Measurements from ENCODE around the gene LHFPL3. TPM values are rescaled to one million over a fixed set of nuclear protein-coding genes. Genes with fewer than 3 reads are reported as not detected.
A peak's percentile ranks its signal among the peaks of the same experiment; 100 is the strongest.

LHFPL3 gene
- total RNA-seq, 2 donors from 2014 or later, result not detected

DNA sequence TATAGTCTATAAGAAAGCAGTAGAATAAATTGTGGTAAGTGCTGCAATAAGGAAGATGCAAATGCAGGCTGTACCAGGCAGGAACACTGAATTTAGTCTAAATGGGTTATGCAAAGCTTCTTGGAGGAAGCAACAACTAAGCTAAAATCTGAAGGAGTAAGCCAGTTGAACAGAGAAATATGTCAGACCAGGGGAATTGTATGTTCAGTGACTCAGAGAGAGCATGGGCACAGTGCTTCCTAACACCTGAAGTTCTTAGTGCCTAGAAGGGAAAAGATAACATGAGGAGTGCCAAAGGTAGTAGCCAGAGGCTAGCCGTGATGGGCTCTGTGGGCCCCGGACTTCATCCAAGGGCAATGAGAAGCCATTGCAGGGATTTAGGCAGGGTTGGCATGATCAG, 481.5 kb downstream of the LHFPL3 start:
- ATAC-seq (replicated peaks in 1 of 2), result no peak
- H3K27me3 Mint-ChIP-seq (ENCODE audit: low read depth), result peaks cover 30% of the 10 kb centered on the region
- no peak overlapping the region for H3K27ac Mint-ChIP-seq
- H3K36me3 Mint-ChIP-seq (ENCODE audit: insufficient read depth in 2 of 2), result no peaks in the 10 kb centered on the region
- no peak for DNase-seq
- no peaks in the 10 kb centered on the region for H3K9me3 Mint-ChIP-seq
- H3K4me3 Mint-ChIP-seq, result no peak overlapping the region
- H3K4me1 Mint-ChIP-seq (ENCODE audit: low read depth), result no peaks in the 10 kb centered on the region

DNA sequence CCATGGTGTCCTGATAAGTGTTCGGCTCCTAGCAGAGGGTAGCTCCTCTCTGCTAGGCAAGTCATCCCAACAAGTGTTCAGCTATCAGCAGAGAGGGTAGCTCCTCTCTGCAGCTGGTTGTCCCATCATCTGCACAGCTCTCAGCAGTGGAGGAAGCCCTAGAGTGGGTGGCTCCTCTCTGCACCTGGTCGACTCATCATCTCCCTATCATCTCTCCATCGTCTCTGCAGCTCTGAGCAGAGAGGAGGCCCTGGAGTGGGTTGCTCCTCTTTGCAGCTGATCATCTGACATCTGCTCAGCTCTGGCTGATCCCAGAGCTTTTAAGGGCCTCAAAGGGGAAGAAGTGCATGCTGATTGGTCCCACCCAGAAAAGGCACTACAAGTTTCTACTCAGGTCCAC, 485.7 kb downstream of the LHFPL3 start:
- H3K4me3 Mint-ChIP-seq, result no peak overlapping the region

DNA sequence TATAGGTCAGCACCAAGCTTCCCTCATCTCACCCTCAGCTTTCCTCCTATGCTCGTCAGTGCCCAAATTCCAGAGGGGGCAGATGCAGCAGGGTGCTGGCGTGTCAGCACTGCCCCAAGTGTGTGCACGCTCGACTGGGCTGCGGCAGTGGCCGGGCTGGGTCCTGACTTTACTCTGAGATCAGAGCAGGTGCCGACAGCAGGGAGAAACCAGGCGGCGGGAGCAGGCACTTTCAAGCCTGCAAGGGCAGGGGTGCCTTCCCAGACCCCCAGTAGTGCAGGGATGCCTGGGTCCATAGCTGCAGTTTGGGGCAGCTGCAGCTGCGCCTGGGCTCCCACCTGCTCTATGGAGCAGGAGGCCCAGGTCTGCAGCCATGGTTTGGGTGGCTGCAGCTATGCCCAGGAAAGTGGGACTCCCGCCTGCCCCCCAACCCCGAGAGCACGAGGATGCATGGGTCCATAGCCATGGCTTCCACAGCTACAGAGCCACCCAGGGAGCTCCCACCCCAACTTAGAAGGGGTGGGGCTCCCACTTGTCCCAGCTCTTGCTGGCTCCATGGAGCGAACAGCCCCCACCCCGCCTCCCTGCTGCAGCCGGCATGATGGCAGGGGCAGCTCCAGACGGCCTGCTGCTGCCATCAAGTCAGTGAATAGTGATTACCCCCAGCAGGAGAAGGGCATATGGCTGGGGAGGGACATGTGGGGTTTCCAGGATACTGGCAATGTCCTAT, 486.4 kb downstream of the LHFPL3 start:
- DNase-seq, result no peak
- H3K27ac Mint-ChIP-seq, result no peak overlapping the region
- H3K36me3 Mint-ChIP-seq (ENCODE audit: insufficient read depth in 2 of 2), result no peaks in the 10 kb centered on the region
- no peak overlapping the region for H3K4me3 Mint-ChIP-seq
- no peaks in the 10 kb centered on the region for H3K9me3 Mint-ChIP-seq
- H3K27me3 Mint-ChIP-seq (ENCODE audit: low read depth), result peaks cover 10% of the 10 kb centered on the region
- ATAC-seq (replicated peaks in 1 of 2), result no peak
- no peaks in the 10 kb centered on the region for H3K4me1 Mint-ChIP-seq (ENCODE audit: low read depth)

More for the DNA sequence above, 485.7 kb downstream of the LHFPL3 start:
- Mint-ChIP-seq H3K27me3 (ENCODE audit: low read depth) (peaks cover 12% of the 10 kb centered on the region), H3K4me1 (ENCODE audit: low read depth) (no peaks in the 10 kb centered on the region), H3K27ac (no peak overlapping the region), H3K9me3 (no peaks in the 10 kb centered on the region), H3K36me3 (ENCODE audit: insufficient read depth in 2 of 2) (no peaks in the 10 kb centered on the region)
- DNase-seq (no peak), ATAC-seq (replicated peaks in 1 of 2) (no peak)

DNA sequence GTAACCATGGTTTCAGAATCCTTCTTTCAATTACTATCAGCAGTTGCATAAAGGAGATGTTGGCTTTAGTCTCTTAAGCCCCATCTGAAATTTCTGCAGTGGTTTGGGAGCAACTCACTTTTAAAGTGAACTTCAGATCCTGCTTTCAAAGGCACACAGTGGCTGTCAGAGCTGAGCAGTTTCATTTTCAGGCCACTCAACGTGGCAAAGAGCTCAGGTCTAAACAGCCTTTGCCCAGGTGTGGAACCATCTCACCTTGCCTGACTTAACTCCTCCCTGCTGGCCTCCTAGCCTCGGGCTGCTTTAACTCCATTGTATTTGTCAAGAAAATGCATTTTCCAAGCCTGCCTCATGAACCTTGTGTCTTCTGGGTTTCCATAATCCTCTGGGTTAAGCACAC, 488.1 kb downstream of the LHFPL3 start:
- DNase-seq, result no peak
- H3K4me3 Mint-ChIP-seq, result no peak overlapping the region
- H3K9me3 Mint-ChIP-seq, result no peaks in the 10 kb centered on the region
- ATAC-seq (replicated peaks in 1 of 2), result no peak
- no peaks in the 10 kb centered on the region for H3K27me3 Mint-ChIP-seq (ENCODE audit: low read depth)
- H3K4me1 Mint-ChIP-seq (ENCODE audit: low read depth), result no peaks in the 10 kb centered on the region
- no peaks in the 10 kb centered on the region for H3K36me3 Mint-ChIP-seq (ENCODE audit: insufficient read depth in 2 of 2)
- no peak overlapping the region for H3K27ac Mint-ChIP-seq

DNA sequence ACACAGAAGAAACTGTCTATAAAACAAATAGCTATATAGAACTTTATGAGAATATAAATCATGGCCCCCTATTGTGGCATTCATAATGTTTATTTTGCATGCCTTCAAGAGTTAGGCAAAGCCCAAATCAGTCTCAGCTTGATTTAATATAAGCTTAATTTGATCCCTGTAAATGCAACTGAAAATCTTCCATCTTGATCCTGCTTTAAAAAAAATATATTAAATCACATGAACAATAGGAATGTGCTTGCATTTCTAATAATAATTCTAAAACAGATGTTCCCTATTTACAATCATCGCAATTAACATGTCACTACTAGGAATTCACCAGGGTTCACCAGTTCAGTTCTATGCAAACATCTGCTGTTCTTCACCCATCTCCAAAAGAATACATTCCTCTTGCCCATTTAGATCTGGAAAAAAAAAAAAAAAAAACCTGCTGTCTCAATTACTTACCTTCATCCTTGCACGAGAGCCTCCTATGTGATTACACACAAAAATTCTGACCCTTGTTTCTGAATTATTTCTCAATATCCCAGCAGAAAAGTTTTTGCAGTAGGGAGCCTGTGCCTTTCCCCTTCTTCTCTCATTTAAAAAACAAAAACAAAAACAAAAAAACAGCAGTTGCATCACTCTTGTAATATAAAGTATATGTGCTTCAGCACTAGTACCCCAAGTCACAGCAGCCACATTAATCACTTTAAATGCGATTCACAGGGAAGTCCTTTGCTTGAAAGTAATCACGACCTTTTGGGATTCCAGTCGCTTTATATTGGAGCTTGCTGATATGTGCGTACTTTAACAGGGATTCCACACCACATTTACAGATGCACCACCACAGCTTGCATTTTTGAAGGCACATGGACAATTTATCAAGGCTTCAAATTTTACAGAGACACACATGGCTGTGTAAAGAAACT, 490.8 kb downstream of the LHFPL3 start:
- H3K27me3 Mint-ChIP-seq (ENCODE audit: low read depth), result no peaks in the 10 kb centered on the region
- DNase-seq (no peak), ATAC-seq (replicated peaks in 1 of 2) (no peak)
- H3K36me3 Mint-ChIP-seq (ENCODE audit: insufficient read depth in 2 of 2), result no peaks in the 10 kb centered on the region
- no peak overlapping the region for H3K4me3 Mint-ChIP-seq
- H3K27ac Mint-ChIP-seq, result no peak overlapping the region
- no peaks in the 10 kb centered on the region for H3K4me1 Mint-ChIP-seq (ENCODE audit: low read depth)
- H3K9me3 Mint-ChIP-seq, result no peaks in the 10 kb centered on the region

DNA sequence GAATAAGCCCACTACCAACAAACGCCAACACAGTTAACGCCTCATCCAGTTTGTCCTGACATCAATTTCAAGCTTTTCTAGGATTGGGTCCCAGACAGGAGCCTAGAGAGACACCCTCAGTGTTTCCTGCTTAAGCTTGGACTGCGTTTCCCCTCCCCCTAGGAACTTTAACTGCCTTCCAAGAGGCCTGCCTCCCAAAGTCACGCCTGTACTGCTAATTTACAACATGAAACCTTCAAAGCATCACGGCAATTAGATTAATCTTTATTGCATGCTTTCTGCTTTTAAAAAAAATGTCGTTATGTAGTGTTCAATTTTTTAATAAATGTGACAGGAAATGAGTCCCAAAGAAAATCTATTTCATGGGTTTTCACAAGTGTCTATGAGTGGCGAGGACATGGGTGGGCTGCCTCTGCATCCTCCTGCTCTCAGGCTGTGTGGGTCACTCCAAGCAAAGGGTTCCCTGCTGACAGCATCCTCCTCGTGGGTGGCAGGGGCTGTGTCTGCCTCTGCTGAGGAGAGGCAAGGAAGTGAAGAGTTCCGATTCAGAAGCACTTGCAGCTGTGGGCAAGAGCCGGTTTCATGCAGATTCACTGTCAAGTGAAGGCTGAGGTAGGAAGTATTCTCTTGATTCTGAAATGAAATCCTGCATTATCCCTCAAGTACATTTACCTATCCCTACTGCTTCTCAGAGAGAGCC, 492.6 kb downstream of the LHFPL3 start:
- H3K36me3 Mint-ChIP-seq (ENCODE audit: insufficient read depth in 2 of 2), result no peaks in the 10 kb centered on the region
- H3K9me3 Mint-ChIP-seq, result no peaks in the 10 kb centered on the region
- no peak for DNase-seq
- no peak for ATAC-seq (replicated peaks in 1 of 2)
- no peak overlapping the region for H3K4me3 Mint-ChIP-seq
- no peak overlapping the region for H3K27ac Mint-ChIP-seq
- no peaks in the 10 kb centered on the region for H3K4me1 Mint-ChIP-seq (ENCODE audit: low read depth)
- H3K27me3 Mint-ChIP-seq (ENCODE audit: low read depth), result no peaks in the 10 kb centered on the region

DNA sequence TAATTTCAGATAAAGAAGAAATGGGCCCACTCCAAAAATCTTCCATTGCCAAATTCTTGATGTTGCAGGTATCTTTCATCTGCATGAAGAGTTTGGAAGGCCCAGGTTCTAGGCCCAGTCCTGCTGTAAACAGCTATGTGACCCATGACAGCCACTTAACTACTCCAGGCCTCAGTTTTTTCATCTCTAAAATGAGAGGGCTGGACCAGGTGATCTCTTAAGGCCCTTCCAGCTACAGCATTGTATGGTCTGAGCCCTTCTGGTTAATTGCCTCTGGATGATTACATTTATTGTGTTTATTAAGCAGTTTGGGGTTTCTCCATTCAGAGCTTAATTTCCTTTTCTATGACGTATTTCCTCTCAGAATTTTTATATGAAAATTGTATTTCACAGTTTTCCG, 494.8 kb downstream of the LHFPL3 start:
- no peak overlapping the region for H3K4me3 Mint-ChIP-seq
- no peak overlapping the region for H3K27ac Mint-ChIP-seq
- H3K27me3 Mint-ChIP-seq (ENCODE audit: low read depth), result no peaks in the 10 kb centered on the region
- DNase-seq, result no peak
- ATAC-seq (replicated peaks in 1 of 2), result peak in 1 of 2 donors; percentile 51
- no peaks in the 10 kb centered on the region for H3K9me3 Mint-ChIP-seq
- H3K36me3 Mint-ChIP-seq (ENCODE audit: insufficient read depth in 2 of 2), result no peaks in the 10 kb centered on the region
- no peaks in the 10 kb centered on the region for H3K4me1 Mint-ChIP-seq (ENCODE audit: low read depth)

DNA sequence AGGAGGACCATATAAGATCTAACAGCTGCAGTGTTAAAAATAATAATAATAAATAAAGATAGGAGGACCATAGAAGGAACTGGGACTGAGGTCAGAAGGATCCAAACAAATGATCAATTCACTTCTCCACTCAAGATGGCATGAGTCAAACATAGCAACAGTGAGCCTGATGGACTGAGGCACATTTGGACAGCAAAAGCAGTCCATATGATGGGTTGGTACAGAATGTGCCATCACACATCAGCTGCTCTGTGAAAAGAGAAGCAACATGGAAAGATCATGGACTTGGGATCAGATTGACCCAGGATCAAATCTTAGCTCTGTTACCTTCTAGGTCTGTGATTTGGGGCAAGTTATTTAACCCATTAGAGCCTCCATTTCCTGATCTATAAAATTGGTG, 496.7 kb downstream of the LHFPL3 start:
- Mint-ChIP-seq H3K4me3 (no peak overlapping the region), H3K4me1 (ENCODE audit: low read depth) (no peaks in the 10 kb centered on the region), H3K9me3 (no peaks in the 10 kb centered on the region), H3K27ac (no peak overlapping the region), H3K36me3 (ENCODE audit: insufficient read depth in 2 of 2) (no peaks in the 10 kb centered on the region), H3K27me3 (ENCODE audit: low read depth) (no peaks in the 10 kb centered on the region)
- peak in 1 of 2 donors; percentile 66 for ATAC-seq (replicated peaks in 1 of 2)
- no peak for DNase-seq

DNA sequence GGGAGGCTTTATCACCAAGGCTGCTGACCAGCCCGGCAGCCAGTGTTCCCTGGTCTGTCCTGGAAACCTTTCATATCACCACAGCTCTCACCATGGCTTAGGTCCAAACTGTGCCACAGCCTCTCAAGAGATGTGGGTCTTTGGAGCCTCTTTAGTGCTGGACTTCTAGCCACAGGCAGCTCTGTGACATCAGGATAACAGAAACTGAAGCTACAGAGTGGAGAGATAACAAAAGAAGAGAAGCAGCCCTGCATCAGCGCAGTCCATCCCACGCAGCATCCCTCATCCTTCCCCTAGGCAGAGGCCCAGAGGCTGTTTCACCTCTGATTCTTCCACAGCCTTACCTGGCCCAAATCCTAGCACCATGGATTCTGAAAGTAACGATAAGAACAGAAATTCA, 497.7 kb downstream of the LHFPL3 start:
- Mint-ChIP-seq H3K4me1 (ENCODE audit: low read depth) (no peaks in the 10 kb centered on the region), H3K9me3 (no peaks in the 10 kb centered on the region), H3K36me3 (ENCODE audit: insufficient read depth in 2 of 2) (no peaks in the 10 kb centered on the region), H3K27me3 (ENCODE audit: low read depth) (no peaks in the 10 kb centered on the region), H3K27ac (no peak overlapping the region), H3K4me3 (no peak overlapping the region)
- ATAC-seq (replicated peaks in 1 of 2) (peak in 1 of 2 donors; percentile 10), DNase-seq (no peak)

DNA sequence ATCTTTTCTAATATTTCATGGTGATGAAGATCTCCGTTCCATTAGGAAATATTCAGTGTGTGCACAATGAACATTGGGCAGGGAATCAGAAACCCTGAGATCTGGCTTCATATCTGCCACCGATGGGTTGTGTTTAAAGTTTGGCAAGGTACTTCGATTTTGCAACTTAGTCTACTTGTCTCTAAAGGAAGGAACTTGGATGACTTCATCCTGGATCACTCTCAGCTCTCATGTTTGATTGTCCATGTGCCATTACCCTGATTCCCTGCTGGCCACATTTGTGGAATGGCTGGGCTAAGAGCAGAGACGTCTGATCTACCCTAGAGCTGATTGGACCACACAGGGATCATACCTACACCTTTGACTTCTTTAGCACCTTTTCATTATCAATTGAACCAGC, 508.6 kb downstream of the LHFPL3 start:
- ATAC-seq (replicated peaks in 1 of 2) (no peak), DNase-seq (no peak)
- no peak overlapping the region for H3K27ac Mint-ChIP-seq
- H3K27me3 Mint-ChIP-seq (ENCODE audit: low read depth), result peaks cover 47% of the 10 kb centered on the region
- no peak overlapping the region for H3K4me3 Mint-ChIP-seq
- H3K9me3 Mint-ChIP-seq, result no peaks in the 10 kb centered on the region
- H3K4me1 Mint-ChIP-seq (ENCODE audit: low read depth), result no peaks in the 10 kb centered on the region
- no peaks in the 10 kb centered on the region for H3K36me3 Mint-ChIP-seq (ENCODE audit: insufficient read depth in 2 of 2)

DNA sequence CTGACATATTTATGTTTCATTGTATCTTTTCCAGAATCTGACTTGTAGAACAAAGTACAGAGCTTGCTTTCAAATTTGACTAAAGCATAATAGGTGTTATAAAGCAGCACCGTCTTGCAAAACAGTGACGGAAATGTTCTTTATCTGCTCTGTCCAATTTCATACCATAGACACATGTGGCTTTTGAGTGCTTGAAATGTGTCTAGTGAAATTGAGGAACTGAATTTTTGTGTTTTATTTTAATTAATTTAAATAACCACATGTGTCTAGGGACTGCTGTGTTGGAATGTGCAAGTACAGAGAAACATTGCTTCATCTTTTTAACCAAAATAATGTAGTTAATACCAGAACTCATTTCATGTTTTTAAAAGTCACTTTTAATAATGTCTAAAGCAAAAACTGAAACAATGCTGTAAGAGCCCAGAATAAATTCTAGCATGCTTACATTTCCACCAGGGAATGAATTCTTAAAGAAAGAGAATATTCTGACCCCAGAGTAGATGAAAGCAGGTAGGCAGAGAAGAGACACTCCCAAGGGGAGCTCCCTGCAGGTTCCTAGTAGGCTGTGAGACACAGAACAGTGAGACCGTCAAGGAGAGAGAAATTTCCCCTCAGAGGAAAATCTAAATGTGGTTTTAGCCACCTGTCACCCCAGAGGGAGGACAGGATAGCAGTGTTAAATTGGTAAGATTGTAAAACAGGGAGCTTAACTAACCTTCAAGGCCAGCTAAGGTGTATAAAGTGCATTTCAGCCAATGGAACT, 510.3 kb downstream of the LHFPL3 start:
- DNase-seq (no peak), ATAC-seq (replicated peaks in 1 of 2) (no peak)
- H3K4me3 Mint-ChIP-seq, result no peak overlapping the region
- no peaks in the 10 kb centered on the region for H3K9me3 Mint-ChIP-seq
- H3K4me1 Mint-ChIP-seq (ENCODE audit: low read depth), result no peaks in the 10 kb centered on the region
- peaks cover 44% of the 10 kb centered on the region for H3K27me3 Mint-ChIP-seq (ENCODE audit: low read depth)
- H3K27ac Mint-ChIP-seq, result no peak overlapping the region
- no peaks in the 10 kb centered on the region for H3K36me3 Mint-ChIP-seq (ENCODE audit: insufficient read depth in 2 of 2)

DNA sequence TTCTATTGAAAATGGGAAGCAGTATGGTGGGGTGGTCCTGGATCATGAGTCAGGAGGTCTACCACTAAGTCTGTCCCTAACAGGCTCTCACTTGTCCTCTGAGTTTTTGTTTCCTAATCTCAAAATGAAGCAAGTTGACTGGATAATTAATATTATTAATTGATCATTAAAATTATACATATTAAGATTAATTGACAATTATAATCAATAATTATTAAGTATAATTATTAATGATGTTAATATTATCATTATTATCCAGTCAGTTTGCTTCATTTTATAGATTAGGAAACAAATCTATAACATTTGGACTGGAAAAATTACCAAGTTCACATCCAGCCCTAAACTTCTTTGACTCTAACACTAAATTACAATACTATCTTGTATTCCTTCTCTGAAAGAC, 511.4 kb downstream of the LHFPL3 start:
- Mint-ChIP-seq H3K4me3 (no peak overlapping the region), H3K9me3 (no peaks in the 10 kb centered on the region), H3K27ac (no peak overlapping the region), H3K36me3 (ENCODE audit: insufficient read depth in 2 of 2) (no peaks in the 10 kb centered on the region), H3K27me3 (ENCODE audit: low read depth) (peaks cover 38% of the 10 kb centered on the region), H3K4me1 (ENCODE audit: low read depth) (no peaks in the 10 kb centered on the region)
- no peak for ATAC-seq (replicated peaks in 1 of 2)
- no peak for DNase-seq
